Measurements from ENCODE around the gene AKAP7. TPM values are rescaled to one million over a fixed set of nuclear protein-coding genes. Genes with fewer than 3 reads are reported as not detected.
"Not testable (repeated sequence)": the region's sequence is repeated elsewhere in the genome, so short reads cannot be mapped to it uniquely, and the experiment has no call there.

The AKAP7 gene
- total RNA-seq, 1 experiment from 2014 or later, result 3.1 TPM

DNA sequence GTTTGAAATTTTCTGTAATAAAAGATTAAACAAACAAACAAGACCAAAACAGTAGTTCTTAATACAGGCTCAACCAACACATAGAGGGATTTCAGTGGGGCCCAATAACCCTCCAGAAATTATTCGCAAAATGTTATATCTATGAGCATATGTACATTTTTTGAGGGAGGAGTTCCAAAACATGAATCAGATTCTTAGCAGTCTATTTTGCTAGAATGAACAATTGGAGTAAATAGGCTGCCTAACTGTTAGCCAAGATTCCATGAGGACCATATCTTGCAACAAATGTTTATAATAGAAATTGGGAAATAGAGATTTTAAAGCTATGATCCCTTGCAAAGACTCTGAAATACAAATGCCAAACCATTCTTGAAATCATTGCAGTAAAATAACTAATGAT, 186.3 kb downstream of the AKAP7 start (continued):
- TF ChIP-seq, protein P1, sequence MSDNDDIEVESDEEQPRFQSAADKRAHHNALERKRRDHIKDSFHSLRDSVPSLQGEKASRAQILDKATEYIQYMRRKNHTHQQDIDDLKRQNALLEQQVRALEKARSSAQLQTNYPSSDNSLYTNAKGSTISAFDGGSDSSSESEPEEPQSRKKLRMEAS (IDR thresholded peaks at IDR 0.05), result no peak

DNA sequence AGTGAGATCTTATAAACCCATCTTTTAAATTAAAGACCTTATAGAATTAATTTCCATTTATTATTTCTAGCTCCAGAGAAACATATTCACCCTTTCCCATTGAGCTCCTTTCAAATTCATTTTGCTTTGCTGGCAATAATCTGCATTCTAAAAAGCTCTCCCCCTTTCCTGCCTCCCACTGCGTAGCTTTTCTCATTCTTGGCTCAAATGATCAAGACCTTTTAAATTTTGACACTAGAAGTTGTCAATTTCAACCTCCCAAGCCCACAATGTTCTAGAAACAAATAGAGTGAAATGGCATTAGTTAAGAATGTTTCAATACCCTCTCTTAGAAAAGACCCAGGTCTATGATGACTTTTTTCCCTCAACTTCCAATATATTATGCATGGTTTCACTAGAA, 186.9 kb downstream of the AKAP7 start:
- H3K9me3 ChIP-seq (ENCODE audit: control insufficient read depth in 1 of 2, insufficient read depth in 1 of 2, low read depth in 1 of 2, low read length in 2 of 2), result no peaks in the 10 kb centered on the region
- H3K9ac ChIP-seq (ENCODE audit: low read length), result no peak overlapping the region
- H3K4me1 ChIP-seq (ENCODE audit: control insufficient read depth in 1 of 2, insufficient read depth in 2 of 2, low read length in 2 of 2), result no peaks in the 10 kb centered on the region
- no peaks in the 10 kb centered on the region for H3K36me3 ChIP-seq (ENCODE audit: control insufficient read depth in 1 of 2, insufficient read depth in 2 of 2, low read length in 2 of 2)
- H3K27me3 ChIP-seq (ENCODE audit: insufficient read depth, low read length), result no peaks in the 10 kb centered on the region
- H3K79me2 ChIP-seq (ENCODE audit: insufficient read depth, low read length), result no peaks in the 10 kb centered on the region
- H2AFZ ChIP-seq (ENCODE audit: low read depth, low read length, poor library complexity, severe bottlenecking), result no peak overlapping the region
- no peak overlapping the region for H3K4me3 ChIP-seq (replicated peaks in 1 of 2; ENCODE audit: low read depth in 1 of 2, low read length in 2 of 2)
- no peaks in the 10 kb centered on the region for H4K20me1 ChIP-seq (ENCODE audit: insufficient read depth)
- ChIA-PET CTCF (no interaction called here), POLR2A (interaction anchor here (0.7 kb wide), 1 partner anchor 481 kb away, joined by 3 read pairs; no protein-coding TSS in a partner anchor), RAD21 (ENCODE audit: low non-redundant PET in 1 of 2, low total read pairs in 2 of 2, uncharacterized antibody in 2 of 2, unreplicated experiment in 2 of 2) (no interaction called here)
- ATAC-seq (no peak), DNase-seq (ENCODE audit: low read depth, low spot score) (no peak)
- no peak overlapping the region for H3K4me2 ChIP-seq (ENCODE audit: low read length)
- intact Hi-C loops (cut with micrococcal nuclease), result no loop called here
- no peaks in the 10 kb centered on the region for H3K9me2 ChIP-seq (ENCODE audit: insufficient read depth)
- BruUV-seq (replicated peaks), result no TSS peak
- no peak overlapping the region for H3K27ac ChIP-seq (ENCODE audit: low read depth, low read length)
- TF ChIP-seq YY1 (IDR thresholded peaks at IDR 0.05; ENCODE audit: extremely low read depth, insufficient replicate concordance, low read depth, low read length) (no peak), ELF1 (IDR thresholded peaks at IDR 0.05; ENCODE audit: borderline replicate concordance, low read depth) (no peak), EZH2phosphoT487 (IDR thresholded peaks at IDR 0.05; ENCODE audit: borderline replicate concordance) (no peak), POLR2AphosphoS5 (IDR thresholded peaks at IDR 0.05; ENCODE audit: low read depth, low read length) (no peak), EZH2 (IDR thresholded peaks at IDR 0.05) (no peak), CBX3 (IDR thresholded peaks at IDR 0.05; ENCODE audit: low read depth) (no peak), TCF7L2 (IDR thresholded peaks at IDR 0.05; ENCODE audit: borderline replicate concordance, extremely low read depth, insufficient read depth, insufficient read length) (no peak), CEBPB (IDR thresholded peaks at IDR 0.05; ENCODE audit: low read depth) (no peak), SP1 (IDR thresholded peaks at IDR 0.05; ENCODE audit: low read depth) (no peak), ZNF274 (IDR thresholded peaks at IDR 0.05; ENCODE audit: low read depth, low read length) (no peak)
- TF ChIP-seq, protein P2, sequence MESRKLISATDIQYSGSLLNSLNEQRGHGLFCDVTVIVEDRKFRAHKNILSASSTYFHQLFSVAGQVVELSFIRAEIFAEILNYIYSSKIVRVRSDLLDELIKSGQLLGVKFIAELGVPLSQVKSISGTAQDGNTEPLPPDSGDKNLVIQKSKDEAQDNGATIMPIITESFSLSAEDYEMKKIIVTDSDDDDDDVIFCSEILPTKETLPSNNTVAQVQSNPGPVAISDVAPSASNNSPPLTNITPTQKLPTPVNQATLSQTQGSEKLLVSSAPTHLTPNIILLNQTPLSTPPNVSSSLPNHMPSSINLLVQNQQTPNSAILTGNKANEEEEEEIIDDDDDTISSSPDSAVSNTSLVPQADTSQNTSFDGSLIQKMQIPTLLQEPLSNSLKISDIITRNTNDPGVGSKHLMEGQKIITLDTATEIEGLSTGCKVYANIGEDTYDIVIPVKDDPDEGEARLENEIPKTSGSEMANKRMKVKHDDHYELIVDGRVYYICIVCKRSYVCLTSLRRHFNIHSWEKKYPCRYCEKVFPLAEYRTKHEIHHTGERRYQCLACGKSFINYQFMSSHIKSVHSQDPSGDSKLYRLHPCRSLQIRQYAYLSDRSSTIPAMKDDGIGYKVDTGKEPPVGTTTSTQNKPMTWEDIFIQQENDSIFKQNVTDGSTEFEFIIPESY (IDR thresholded peaks at IDR 0.05; ENCODE audit: extremely low read depth, insufficient replicate concordance, low read length), result no peak
- TF ChIP-seq, protein P3, sequence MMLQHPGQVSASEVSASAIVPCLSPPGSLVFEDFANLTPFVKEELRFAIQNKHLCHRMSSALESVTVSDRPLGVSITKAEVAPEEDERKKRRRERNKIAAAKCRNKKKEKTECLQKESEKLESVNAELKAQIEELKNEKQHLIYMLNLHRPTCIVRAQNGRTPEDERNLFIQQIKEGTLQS (IDR thresholded peaks at IDR 0.05), result no peak

DNA sequence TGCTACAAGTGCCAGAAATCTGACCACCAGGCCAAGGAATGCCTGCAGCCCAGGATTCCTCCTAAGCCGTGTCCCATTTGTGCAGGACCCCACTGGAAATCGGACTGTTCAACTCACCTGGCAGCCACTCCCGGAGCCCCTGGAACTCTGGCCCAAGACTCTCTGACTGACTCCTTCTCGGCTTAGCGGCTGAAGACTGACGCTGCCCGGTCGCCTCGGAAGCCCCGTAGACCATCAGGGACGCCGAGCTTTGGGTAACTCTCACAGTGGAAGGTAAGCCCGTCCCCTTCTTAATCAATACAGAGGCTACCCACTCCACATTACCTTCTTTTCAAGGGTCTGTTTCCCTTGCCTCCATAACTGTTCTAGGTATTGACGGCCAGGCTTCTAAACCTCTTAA, 190.4 kb downstream of the AKAP7 start:
- H3K79me2 ChIP-seq (ENCODE audit: insufficient read depth, low read length); H3K9me3 ChIP-seq (ENCODE audit: control insufficient read depth in 1 of 2, insufficient read depth in 1 of 2, low read depth in 1 of 2, low read length in 2 of 2); H3K4me1 ChIP-seq (ENCODE audit: control insufficient read depth in 1 of 2, insufficient read depth in 2 of 2, low read length in 2 of 2); CTCF ChIA-PET; H3K4me2 ChIP-seq (ENCODE audit: low read length); H3K4me3 ChIP-seq (replicated peaks in 1 of 2; ENCODE audit: low read depth in 1 of 2, low read length in 2 of 2); H3K27ac ChIP-seq (ENCODE audit: low read depth, low read length); H3K36me3 ChIP-seq (ENCODE audit: control insufficient read depth in 1 of 2, insufficient read depth in 2 of 2, low read length in 2 of 2); BruUV-seq (replicated peaks); H3K27me3 ChIP-seq (ENCODE audit: insufficient read depth, low read length); H3K9ac ChIP-seq (ENCODE audit: low read length); H2AFZ ChIP-seq (ENCODE audit: low read depth, low read length, poor library complexity, severe bottlenecking); intact Hi-C loops (cut with micrococcal nuclease); ATAC-seq; RAD21 ChIA-PET (ENCODE audit: low non-redundant PET in 1 of 2, low total read pairs in 2 of 2, uncharacterized antibody in 2 of 2, unreplicated experiment in 2 of 2); DNase-seq (ENCODE audit: low read depth, low spot score); H3K9me2 ChIP-seq (ENCODE audit: insufficient read depth); POLR2A ChIA-PET; H4K20me1 ChIP-seq (ENCODE audit: insufficient read depth): not testable (repeated sequence)
